Testis (tissue), 3 donors: ENCODE results near the gene NLRC5. TPM values are rescaled to one million over a fixed set of nuclear protein-coding genes. Genes with fewer than 3 reads are reported as not detected.

ENCODE experiments used
- DNase-seq: peaks from one replicate; pipeline ENCODE4 v3.0.0-alpha.2; 2019
- H3K27ac ChIP-seq, 2 donors: fragments of 200-600 bp; sonication (generic); one replicate each; pipeline ENCODE4 v1.5.1; 2019
- H3K27me3 ChIP-seq: fragments of 200-600 bp; sonication (generic); one replicate; pipeline ENCODE4 v1.5.1; 2019
- H3K36me3 ChIP-seq: fragments of 200-600 bp; sonication (generic); one replicate; pipeline ENCODE4 v1.5.1; 2017; ENCODE audit warnings: low read depth; ENCODE audit errors: missing control alignments
- H3K4me1 ChIP-seq: fragments of 200-600 bp; sonication (generic); one replicate; pipeline ENCODE4 v1.5.1; 2019
- H3K4me3 ChIP-seq, 2 donors: fragments of 200-600 bp; sonication (generic); one replicate each; pipeline ENCODE4 v1.5.1; 2017 to 2019
- H3K9me3 ChIP-seq: fragments of 200-600 bp; sonication (generic); one replicate; pipeline ENCODE4 v1.5.1; 2017
- CTCF ChIP-seq, 3 experiments: fragments of 450-650 bp in 2 of 3; fragments of 200-600 bp in 1 of 3; sonication (generic) in 1 of 3; IDR thresholded peaks; one replicate each; pipeline ENCODE4 v1.5.1; 2016 to 2019; ENCODE audit warnings: antibody characterized with exemption in 3 of 3, mild to moderate bottlenecking in 2 of 3, moderate library complexity in 1 of 3
- POLR2A ChIP-seq: fragments of 450-650 bp; IDR thresholded peaks from one replicate; pipeline ENCODE4 v1.6.1; 2017; ENCODE audit warnings: antibody characterized with exemption, mild to moderate bottlenecking, moderate library complexity
- WGBS, 2 donors: methylation state at CpG; one replicate each; pipeline ENCODE4 v1.1.5; 2018; 5-methylcytosine and 5-hydroxymethylcytosine counted together
- intact Hi-C: fragments of 100-400 bp; cut with DNase I; formaldehyde crosslinking; loops from one replicate; pipeline ENCODE4 v1.15.1; 2023; ENCODE audit warnings: low total_unique reads
- polyA plus RNA-seq: library from polyadenylated mRNA; stranded (reverse); fragments of 350-450 nt; fragmentation: Illumina TruSeq; extraction: RNeasy Lipid Tissue Mini Kit (QIAGEN cat#74804); gene quantifications from one replicate; pipeline ENCODE4 v1.2.3, GENCODE V29; 2014; ENCODE audit warnings: low read depth, low replicate concordance; ENCODE audit not compliant: insufficient read depth
- total RNA-seq, 2 donors: library from RNA; depleted of rRNA; stranded (reverse); fragments of >200 nt; gene quantifications; one replicate each; pipeline ENCODE4 v1.2.3, GENCODE V29; 2016

The NLRC5 gene
- total and polyA plus RNA-seq, 3 donors from 2014 or later = 10.3 to 14.9 (median 12.0) TPM

GRCh38 chr16:56960681-56961281, 28.6 kb upstream of the NLRC5 start:
- no peaks in the 10 kb centered on the region for H3K9me3 ChIP-seq
- no peak overlapping the region for H3K4me3 ChIP-seq
- no peaks in the 10 kb centered on the region for H3K36me3 ChIP-seq
- TF ChIP-seq CTCF (IDR thresholded peaks at IDR 0.05) (no peak), POLR2A (no peak)
- WGBS, 2 donors = 74 to 83% methylated on average over 5 to 13 of the region's 13 CpGs
- no peak for DNase-seq
- peaks cover 9% of the 10 kb centered on the region for H3K4me1 ChIP-seq
- H3K27ac ChIP-seq = no peak overlapping the region
- no peaks in the 10 kb centered on the region for H3K27me3 ChIP-seq
- intact Hi-C loops = no loop called here

- intact Hi-C loops = no loop called here
These were observed 28.0 kb upstream of the NLRC5 start for GRCh38 chr16:56961386-56961785.

GRCh38 chr16:56961851-56962281, 27.5 kb upstream of the NLRC5 start, which contains the start of gene CETP:
Gene CETP (plus strand): TSS chr16:56961950. CDS start chr16:56961980, 30 bp downstream.
- no peaks in the 10 kb centered on the region for H3K27me3 ChIP-seq
- intact Hi-C loops = no loop called here
- no peak for DNase-seq
- H3K27ac ChIP-seq = no peak within 1 kb of the TSS
- H3K4me1 ChIP-seq = peaks cover 9% of the 10 kb centered on the region
- no peaks in the 10 kb centered on the region for H3K36me3 ChIP-seq
- WGBS, 2 donors = 71% methylated on average over 7 to 12 of the region's 12 CpGs
- no peak for TF ChIP-seq CTCF (IDR thresholded peaks at IDR 0.05)
- no peak for TF ChIP-seq POLR2A
- no peak within 1 kb of the TSS for H3K4me3 ChIP-seq
- no peaks in the 10 kb centered on the region for H3K9me3 ChIP-seq

More at GRCh38 chr16:56961386-56961785, 28.0 kb upstream of the NLRC5 start:
- H3K36me3 ChIP-seq = no peaks in the 10 kb centered on the region
- 66 to 79% methylated on average over 3 of the region's 3 CpGs for WGBS, 2 donors
- TF ChIP-seq CTCF (IDR thresholded peaks at IDR 0.05) = no peak
- no peak for TF ChIP-seq POLR2A
- H3K27me3 ChIP-seq = no peaks in the 10 kb centered on the region
- DNase-seq = no peak
- no peak overlapping the region for H3K4me3 ChIP-seq
- peaks cover 9% of the 10 kb centered on the region for H3K4me1 ChIP-seq
- no peaks in the 10 kb centered on the region for H3K9me3 ChIP-seq
- H3K27ac ChIP-seq = no peak overlapping the region

- H3K36me3 ChIP-seq = no peaks in the 10 kb centered on the region
- H3K27ac ChIP-seq = no peak overlapping the region
- 38 to 41% methylated on average over 23 to 30 of the region's 30 CpGs for WGBS, 2 donors
- peak overlapping the region in 1 of 2 donors; percentile 23 for H3K4me3 ChIP-seq
- H3K27me3 ChIP-seq = no peaks in the 10 kb centered on the region
- DNase-seq = peak; percentile 97
- TF ChIP-seq POLR2A (no peak), CTCF (IDR thresholded peaks at IDR 0.05) (peak; percentile 85 to 90 (median 89))
- H3K4me1 ChIP-seq = peaks cover 9% of the 10 kb centered on the region
- intact Hi-C loops = no loop called here
- H3K9me3 ChIP-seq = no peaks in the 10 kb centered on the region
These were observed 24.9 kb upstream of the NLRC5 start for GRCh38 chr16:56964243-56965148.
